GM21529 (cell line): ENCODE measurements around the gene CRABP2.

Experiments used
- ATAC-seq: cut with Tn5 transposase; IDR thresholded peaks from one replicate; pipeline ENCODE4 v1.9.1; 2021; ENCODE audit not compliant: unreplicated experiment

CRABP2 gene

GRCh38 chr1:156709757-156710489 is 4.5 kb upstream of the CRABP2 start:
- ATAC-seq, result no peak

- no peak for ATAC-seq
Observed at GRCh38 chr1:156709031-156709430, 3.6 kb upstream of the CRABP2 start.

GRCh38 chr1:156708218-156708661 is 2.9 kb upstream of the CRABP2 start:
- no peak for ATAC-seq

GRCh38 chr1:156707417-156708217 is 2.2 kb upstream of the CRABP2 start:
- ATAC-seq, result no peak

- no peak for ATAC-seq
Observed at GRCh38 chr1:156706657-156707416, 1.5 kb upstream of the CRABP2 start.

- ATAC-seq, result no peak
Observed at GRCh38 chr1:156705918-156706656, 704 bp upstream of the CRABP2 start.

- no peak for ATAC-seq
Observed at GRCh38 chr1:156704930-156705320, 458 bp downstream of the CRABP2 start.

- no peak for ATAC-seq
Observed at GRCh38 chr1:156704166-156704711, 1.1 kb downstream of the CRABP2 start.

- ATAC-seq, result no peak
Observed at GRCh38 chr1:156703741-156704140, 1.6 kb downstream of the CRABP2 start.

- no peak for ATAC-seq
Observed at GRCh38 chr1:156703336-156703735, 2.0 kb downstream of the CRABP2 start.

- ATAC-seq, result no peak
Observed at GRCh38 chr1:156700736-156701531, 4.4 kb downstream of the CRABP2 start.

GRCh38 chr1:156698995-156699394 is 6.4 kb downstream of the CRABP2 start:
- no peak for ATAC-seq

GRCh38 chr1:156697481-156697880 is 7.9 kb downstream of the CRABP2 start:
- ATAC-seq, result no peak

- no peak for ATAC-seq
Observed at GRCh38 chr1:156696755-156697154, 8.6 kb downstream of the CRABP2 start.

GRCh38 chr1:156694690-156694962 is 10.8 kb downstream of the CRABP2 start:
- ATAC-seq, result no peak

GRCh38 chr1:156693848-156694689 is 11.3 kb downstream of the CRABP2 start:
- no peak for ATAC-seq

GRCh38 chr1:156692925-156693847 is 12.2 kb downstream of the CRABP2 start:
- ATAC-seq, result no peak

- ATAC-seq, result no peak
Observed at GRCh38 chr1:156692441-156692924, 12.9 kb downstream of the CRABP2 start.
